Measurements from ENCODE around the gene HOXD8.

HOXD8 gene

GRCh38 chr2:176103742-176104315, 25.7 kb upstream of the HOXD8 start:
- no peak for DNase-seq

GRCh38 chr2:176104316-176105077, 25.0 kb upstream of the HOXD8 start:
- no peak for DNase-seq

GRCh38 chr2:176105078-176105729, 24.3 kb upstream of the HOXD8 start:
- no peak for DNase-seq

- no peak for DNase-seq
Observed at GRCh38 chr2:176105730-176106580, 23.6 kb upstream of the HOXD8 start.

GRCh38 chr2:176106581-176107539, 22.6 kb upstream of the HOXD8 start, which contains the start of gene HOXD11:
Gene HOXD11, plus strand, starts transcription at chr2:176107280. Its CDS starts 76 bp downstream, at chr2:176107356.
- DNase-seq: no peak

GRCh38 chr2:176107731-176108181, 21.7 kb upstream of the HOXD8 start:
- no peak for DNase-seq

GRCh38 chr2:176109192-176109901, 20.2 kb upstream of the HOXD8 start:
- no peak for DNase-seq

GRCh38 chr2:176109946-176110345, 19.6 kb upstream of the HOXD8 start:
- DNase-seq: no peak

GRCh38 chr2:176110415-176111308, 18.8 kb upstream of the HOXD8 start:
- DNase-seq: no peak

- no peak for DNase-seq
Observed at GRCh38 chr2:176111309-176111663, 18.2 kb upstream of the HOXD8 start.

GRCh38 chr2:176111846-176112374, 17.6 kb upstream of the HOXD8 start:
- DNase-seq: no peak

GRCh38 chr2:176112375-176113302, 16.9 kb upstream of the HOXD8 start:
- DNase-seq: no peak

GRCh38 chr2:176114120-176114929, 15.2 kb upstream of the HOXD8 start:
- DNase-seq: no peak

GRCh38 chr2:176114930-176115625, 14.4 kb upstream of the HOXD8 start:
- DNase-seq: no peak

GRCh38 chr2:176115883-176116813, 13.4 kb upstream of the HOXD8 start, which contains the start of gene HOXD10:
Gene HOXD10, plus strand, starts transcription at chr2:176116778. Its CDS starts 56 bp downstream, at chr2:176116834.
- DNase-seq: no peak

Data from stimulated activated CD4-positive, alpha-beta T cell treated with anti-CD3 and anti-CD28 coated beads, Interleukin-4, amount 100 ng/mL, for 24 hours (primary cell).